GM21528 (cell line): ENCODE results near the gene SDK1.
"Not testable (repeated sequence)": the region's sequence is repeated elsewhere in the genome, so short reads cannot be mapped to it uniquely, and the experiment has no call there.

Experiments
- ATAC-seq: cut with Tn5 transposase; IDR thresholded peaks from one replicate; pipeline ENCODE4 v1.9.1; 2021; ENCODE audit warnings: mild to moderate bottlenecking, moderate library complexity; ENCODE audit not compliant: unreplicated experiment, low FRiP score

The SDK1 gene

DNA sequence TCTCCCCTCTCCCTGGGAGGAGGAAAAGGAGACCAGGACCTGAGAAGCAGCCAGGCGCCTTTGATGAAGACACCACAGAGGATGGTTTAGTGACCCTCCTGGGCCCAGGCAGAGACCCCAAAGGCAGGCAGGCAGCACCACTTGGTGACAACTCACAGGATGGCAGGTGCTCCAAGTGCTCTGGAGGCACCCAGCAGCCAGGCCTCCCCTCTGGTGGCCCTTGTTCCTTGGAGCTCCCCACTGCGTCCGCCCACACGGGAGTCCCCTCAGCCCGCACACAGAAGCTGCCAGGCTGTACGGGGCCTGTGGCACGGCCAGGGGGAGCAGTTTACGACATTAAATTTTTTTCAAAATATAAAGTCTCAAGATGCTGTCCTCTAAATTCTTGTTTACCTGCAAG is 773.9 kb downstream of the SDK1 start:
- ATAC-seq = no peak

DNA sequence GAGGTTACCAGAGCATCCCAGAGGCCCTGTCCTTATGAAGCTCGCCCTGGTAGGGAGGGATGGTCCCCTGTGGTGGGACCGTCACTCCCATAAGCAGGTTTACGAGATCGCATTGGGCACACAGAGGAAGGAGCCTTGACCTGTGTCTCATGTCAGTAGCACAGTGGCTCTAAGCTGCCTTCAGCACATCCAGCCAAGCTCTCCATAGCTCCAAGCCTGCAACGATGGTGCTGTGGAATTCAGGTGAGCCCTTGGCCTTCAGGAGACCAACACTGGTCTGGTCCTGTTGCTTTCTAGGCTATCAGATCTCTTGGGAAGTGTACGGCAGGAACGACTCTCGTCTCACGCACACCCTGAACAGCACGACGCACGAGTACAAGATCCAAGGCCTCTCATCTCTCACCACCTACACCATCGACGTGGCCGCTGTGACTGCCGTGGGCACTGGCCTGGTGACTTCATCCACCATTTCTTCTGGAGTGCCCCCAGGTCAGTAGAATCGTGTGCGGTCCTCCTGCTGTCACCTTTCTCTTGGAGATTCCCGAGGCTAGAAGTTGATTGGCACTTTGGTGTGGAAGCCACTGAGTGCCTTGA is 775.7 kb downstream of the SDK1 start:
- ATAC-seq = no peak

DNA sequence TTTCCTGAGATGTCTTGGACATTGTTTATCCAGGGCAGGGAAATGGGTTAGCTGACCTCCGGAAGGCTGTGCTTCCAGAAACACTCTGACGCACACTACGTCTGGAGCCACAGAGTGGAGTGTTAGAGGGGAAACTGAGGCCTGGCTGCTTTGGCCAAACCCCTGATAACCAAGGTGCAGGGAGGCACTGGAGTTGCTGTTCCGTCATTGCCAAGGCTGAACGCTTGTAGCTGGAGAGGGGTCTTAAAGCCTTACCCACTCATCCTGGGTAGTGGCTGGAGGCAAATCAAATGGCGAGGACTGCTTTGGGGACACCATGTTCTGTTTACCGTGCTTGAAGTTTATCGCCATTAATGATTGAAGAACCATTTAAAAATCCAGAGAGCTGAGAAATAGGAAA is 776.9 kb downstream of the SDK1 start:
- ATAC-seq = no peak

DNA sequence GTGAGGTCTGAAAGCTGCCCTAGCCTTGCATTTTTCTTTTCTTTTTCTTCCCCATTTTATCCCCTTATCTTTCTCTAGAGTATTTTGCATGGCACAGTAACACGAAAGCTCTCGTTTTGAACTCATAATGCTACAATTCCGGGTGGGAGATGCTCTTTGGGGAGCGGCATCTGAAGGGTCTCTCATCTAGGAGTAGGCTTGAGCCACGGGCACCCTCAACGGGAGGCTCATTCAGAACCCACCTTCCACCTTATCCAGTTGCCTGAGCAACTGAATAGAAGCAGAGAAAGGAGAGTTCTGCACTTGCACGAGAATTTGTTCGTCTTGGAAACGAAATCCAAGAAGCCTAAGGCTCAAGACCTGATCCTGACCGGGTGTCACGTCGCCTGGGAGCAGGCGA is 777.5 kb downstream of the SDK1 start:
- ATAC-seq = no peak

DNA sequence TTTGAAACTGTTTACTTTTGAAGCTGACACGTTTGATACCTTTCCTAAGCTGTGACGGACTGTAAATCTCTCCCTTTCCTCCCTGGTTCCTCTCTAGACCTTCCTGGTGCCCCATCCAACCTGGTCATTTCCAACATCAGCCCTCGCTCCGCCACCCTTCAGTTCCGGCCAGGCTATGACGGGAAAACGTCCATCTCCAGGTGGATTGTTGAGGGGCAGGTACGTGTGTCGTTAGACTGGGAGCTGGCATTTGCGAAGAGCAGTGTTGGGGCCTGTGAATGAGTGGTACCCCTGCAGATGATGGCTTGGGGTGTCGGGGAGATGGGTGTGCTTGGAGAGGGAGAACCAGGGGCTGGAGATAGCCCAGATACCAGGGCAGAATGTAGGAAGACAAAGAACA is 778.3 kb downstream of the SDK1 start:
- ATAC-seq = no peak

DNA sequence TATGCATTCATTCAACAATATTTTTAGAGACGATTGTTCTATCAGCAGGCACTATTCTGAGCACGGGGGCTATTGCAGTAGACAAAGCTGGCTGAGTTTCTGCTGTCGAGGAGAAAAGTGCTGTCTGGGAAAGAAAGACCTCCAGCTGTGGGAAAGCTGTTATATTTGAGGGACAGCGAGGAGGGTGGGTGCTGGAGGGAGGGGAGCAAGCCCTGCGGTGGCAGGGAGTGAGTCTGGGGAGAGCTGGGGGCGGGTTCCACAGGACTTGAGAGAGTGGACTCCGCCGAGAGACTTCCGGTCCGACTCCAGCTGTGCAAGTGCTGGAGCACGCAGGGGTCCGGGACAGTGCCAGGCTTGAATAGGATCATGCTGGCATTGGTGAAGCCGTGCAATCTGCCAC is 778.9 kb downstream of the SDK1 start:
- ATAC-seq = no peak

DNA sequence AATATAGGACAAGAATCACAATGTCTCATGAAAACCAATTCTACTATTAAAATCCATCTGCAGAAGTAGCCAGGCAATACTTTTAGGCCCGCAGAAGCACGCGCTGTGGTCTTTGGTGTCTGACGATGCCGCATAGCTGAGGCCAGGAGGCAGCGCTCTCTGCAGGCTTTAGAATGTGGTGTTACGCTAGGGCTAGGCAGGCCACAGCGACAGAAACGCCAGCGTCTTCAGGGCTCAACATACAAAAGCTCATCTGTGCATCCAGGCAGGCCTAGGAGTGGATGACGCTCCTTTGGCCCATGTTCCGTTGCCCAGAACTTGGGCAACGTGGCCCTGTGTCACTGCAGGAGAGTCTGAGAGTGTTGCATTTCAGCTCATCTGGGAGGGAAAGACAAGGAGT is 779.9 kb downstream of the SDK1 start:
- ATAC-seq = no peak

DNA sequence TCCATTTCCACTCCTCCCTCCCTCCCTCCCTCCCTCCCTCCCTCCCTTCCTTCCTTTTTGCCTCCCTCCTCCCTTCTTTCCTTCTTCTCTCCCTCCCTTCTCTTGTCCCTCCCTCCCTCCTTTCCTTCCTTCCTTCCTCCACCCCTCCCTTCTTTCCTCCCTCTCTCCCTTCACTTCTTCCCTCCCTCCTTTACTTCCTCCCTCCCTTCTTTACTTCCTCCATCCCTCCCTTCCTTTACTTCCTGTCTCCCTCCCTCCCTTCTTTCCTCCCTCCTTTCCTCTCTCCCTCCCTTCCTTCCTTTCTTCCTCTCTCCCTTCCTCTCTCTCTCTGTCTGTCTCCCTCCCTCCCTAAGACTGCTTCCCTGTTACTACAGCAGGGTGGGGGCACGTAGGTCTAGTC is 782.5 kb downstream of the SDK1 start:
- no peak for ATAC-seq

DNA sequence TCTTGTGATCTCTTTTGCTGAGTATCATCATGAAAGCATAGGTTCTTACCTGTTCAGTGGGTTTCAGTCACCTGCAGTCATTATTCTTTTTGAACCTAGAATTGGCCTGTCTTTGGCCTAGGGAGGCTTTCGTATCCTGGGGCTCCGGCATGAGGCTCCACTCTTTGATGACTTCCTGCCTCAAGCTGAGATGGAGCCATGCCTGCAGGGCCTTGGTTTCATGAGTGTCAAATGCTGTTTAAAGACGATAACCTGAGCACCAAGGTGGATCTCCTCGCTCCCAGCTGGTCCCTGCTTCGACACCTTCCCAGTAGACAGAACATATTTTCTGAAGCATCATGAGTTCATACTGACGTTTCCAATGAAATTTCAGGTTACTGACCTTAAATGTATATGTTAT is 783.2 kb downstream of the SDK1 start:
- ATAC-seq = no peak

DNA sequence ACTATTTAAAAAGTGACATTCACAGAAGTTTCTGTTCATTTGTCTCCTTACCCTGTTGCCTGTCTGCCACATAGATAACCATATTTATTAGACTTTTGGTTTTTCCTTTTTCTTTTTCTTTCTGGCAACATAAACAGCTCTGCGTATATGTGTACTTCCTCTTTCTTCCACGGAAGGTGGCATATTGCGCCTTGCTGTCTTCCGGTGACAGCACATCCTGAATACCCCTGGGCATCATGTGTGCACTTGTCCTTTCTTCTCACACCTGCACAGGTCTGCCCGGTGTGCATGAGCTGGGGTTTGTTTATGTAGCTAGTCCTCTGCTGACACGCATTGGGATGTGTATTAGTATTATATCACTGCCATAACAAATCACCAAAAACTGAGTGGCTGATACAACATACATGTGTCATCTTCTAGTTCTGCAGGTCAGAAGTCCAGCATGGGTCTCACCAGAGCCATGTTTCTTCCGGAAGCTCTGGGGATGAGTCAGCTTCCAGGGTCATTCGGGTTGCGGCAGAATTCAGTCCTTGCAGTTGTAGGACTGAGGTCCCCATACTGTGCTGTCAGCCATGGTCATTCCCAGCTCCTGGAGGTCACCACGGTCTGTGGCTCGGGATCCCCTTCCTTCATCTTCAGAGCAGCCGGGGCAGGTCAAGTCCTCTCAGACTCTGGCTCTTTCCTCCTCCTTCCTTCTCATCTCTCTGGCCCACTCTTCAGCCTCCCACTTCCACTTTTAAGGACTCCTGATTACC is 785.1 kb downstream of the SDK1 start:
- ATAC-seq = no peak

DNA sequence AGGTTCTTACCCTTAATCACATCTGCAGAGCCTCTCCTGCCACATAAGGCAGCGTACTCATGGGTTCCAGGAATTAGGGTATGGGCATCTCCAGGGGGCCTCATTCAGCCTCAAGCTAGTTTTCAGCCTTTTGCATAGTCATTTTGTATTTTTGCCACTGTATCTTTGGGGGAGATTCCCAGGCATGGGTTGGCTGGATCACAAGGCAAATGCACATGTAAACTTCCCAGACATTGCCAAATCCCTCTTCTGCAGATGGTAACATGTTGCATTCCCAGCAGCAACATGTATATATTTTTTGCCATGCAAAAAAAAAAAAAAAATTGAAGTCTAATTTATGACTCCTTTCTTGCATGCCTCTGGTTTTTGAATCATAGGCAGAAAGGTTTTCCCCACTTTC is 785.7 kb downstream of the SDK1 start:
- no peak for ATAC-seq

DNA sequence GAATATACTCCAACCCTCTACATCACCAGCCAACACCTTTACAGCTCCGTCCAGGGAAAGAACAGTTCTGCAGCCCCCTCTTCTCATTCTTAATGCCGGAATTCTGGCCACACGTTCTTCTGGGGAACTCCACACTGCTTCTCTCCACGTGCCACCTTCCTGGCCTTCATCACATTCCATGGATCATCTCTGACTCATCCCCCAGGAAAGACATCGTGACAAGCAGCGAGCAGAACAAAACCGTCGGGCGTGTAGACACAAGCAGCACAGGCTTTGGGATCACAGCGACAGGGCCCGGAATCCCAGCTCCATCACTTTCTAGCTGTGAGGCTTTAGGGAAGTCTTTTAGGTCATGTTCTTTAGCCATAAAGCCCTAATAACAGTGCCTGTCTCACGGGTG is 790.7 kb downstream of the SDK1 start:
- no peak for ATAC-seq

DNA sequence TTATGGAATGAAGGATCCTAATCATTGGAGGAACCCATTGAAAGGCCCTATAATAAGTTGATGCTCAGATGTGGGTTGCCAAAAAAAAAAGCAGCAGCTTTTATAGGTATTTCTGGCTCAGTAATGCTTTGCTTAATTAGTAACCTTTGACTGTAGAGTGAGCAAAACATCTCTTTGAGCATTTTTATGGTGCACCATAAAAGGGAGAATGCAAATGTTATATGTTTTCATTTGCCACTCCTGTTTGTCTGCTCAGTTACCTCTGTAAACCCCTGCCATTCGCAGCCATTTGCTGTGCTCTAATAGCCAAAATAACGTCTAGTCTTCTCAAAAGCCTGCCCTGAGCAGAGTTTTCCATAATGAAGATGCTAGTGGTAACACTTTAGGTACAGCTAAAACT is 792.0 kb downstream of the SDK1 start:
- no peak for ATAC-seq

DNA sequence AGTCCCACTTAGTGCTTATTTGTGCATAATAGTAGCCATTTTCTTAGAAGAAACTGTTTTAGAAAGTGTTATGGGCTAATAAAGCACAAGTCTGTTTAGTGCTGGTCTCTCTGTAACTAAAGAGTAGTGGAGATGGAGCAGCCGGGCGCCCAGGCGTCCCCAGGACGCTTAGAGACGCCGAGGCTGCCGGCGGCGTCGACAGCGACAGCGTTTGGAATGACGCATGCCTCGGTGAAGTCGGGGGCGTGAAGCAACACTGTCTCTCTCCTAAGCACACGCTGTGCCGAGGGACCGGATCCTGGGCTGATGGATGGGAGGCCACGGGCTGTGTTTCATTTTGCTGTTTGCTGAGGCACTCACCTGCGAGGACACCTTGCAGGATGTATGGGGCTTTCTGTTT is 792.4 kb downstream of the SDK1 start:
- no peak for ATAC-seq

DNA sequence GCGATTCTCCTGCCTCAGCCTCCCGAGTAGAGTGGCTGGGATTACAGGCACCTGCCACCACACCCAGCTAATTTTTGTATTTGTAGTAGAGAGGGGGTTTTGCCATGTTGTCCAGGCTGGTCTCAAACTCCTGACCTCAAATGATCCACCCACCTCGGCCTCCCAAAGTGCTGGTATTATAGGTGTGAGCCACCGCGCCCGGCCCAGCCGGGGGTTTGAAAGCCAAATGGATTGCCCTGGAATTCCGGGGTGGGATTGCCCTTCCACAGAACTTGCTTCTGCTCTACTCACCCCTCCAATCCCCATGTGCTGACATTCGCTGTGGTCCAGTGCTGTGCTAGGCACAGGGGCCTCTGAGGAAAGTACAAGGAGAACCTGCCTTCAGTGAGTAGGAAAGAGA is 793.1 kb downstream of the SDK1 start:
- ATAC-seq = not testable (repeated sequence)

DNA sequence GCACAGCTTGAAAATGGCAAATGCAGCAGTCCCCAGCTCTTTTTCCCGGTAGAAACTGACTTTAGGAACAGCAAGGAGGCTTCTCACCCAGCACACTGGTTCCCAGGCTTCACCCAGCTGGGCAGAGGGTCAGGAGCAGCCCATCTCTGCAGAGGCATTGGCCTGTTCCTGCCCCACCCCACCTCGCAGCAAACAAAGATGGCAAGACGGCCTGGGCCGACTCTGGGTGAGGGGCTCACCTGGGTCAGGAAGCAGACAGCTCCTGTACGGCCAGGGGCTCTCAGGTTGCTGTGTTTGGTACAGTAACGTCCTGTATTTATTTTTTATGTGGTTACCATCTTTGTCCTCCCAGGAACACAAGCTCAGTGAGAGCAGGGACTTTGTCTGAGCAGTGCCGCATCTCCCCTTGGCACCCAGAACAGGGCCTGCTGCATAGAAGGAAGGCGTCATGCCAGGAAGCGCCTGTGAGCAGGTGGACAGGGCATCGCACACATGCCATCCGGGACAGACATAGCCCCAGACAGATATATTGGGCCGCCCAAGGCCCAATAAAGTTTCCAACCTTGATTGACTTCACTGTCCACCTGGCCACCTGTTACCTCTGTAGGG is 796.1 kb downstream of the SDK1 start:
- ATAC-seq = no peak

DNA sequence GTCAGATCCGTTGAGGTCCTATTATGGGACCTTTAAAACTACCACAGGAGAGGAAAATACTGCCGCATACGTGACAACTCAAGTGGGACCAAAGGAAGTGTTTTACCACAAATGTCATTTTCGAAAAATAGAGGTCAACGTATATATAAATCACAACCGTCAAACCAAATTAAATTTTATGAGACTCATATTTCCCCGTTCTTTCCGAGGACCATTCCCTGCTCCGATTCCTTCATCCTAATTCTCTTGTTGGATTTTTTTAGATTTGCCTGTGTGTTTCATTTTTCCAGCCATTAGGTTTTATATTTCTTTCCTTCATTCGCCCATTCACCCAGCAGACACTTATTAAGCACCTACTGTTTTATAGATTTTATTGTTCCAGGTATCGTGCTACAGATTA is 797.1 kb downstream of the SDK1 start:
- no peak for ATAC-seq

DNA sequence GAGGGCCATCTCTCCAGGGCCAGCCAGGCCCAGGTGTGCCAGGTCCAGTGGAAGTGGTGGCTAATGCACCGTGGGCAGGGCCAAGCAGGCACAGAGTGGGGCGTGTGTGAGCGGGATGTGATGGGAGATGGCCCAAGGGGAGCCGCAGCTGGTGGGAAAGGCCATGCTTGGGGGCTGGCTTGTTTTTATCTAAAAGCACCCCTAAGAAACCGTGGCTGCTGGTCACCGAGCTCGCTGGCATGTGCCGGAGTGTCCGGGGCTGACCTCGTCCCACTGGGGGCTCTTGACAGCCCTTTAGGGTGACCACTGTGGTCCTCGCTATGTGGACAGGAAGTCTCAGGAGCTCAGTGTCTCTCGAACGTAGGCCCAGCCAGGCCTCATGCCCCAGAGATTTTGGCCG is 798.6 kb downstream of the SDK1 start:
- ATAC-seq = no peak

DNA sequence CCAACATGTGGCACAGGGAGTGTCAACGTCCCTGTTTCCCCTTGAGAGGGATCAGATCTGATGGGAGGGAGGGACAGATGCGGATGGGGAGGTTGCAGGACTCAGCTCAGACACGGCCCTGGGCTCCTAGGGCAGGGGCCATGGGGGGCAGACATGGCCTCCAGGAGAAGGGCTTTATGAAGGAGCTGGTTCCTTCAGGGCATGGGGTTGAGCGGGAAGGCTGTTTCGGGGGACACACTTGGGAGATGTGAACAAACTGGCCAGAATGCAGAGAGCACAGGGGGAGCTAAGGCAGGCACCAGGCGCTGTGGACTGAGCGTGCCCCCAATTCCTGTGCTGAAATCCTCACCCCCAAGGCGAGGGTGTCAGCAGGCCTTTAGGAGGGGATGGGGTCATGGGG is 799.1 kb downstream of the SDK1 start:
- no peak for ATAC-seq

DNA sequence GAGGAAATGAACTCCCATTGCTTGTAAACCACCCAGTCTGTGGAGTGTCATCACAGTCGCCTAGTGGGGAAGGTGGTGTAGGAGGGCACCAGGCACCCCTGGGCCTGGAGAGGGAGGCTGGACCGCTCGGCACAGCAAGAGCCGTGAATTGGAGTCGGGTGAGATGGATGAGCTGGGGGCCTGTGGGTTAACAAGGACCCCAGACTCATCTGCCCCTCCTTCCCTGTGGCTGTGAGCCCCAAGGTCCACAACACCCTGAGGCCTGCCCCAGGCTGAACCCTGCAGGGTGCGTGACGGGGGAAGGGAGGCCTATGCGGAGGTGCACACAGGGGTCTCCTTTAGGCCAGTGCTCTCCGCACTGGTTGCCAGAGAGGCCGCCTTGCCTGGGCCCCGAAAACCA is 799.6 kb downstream of the SDK1 start:
- ATAC-seq = no peak

DNA sequence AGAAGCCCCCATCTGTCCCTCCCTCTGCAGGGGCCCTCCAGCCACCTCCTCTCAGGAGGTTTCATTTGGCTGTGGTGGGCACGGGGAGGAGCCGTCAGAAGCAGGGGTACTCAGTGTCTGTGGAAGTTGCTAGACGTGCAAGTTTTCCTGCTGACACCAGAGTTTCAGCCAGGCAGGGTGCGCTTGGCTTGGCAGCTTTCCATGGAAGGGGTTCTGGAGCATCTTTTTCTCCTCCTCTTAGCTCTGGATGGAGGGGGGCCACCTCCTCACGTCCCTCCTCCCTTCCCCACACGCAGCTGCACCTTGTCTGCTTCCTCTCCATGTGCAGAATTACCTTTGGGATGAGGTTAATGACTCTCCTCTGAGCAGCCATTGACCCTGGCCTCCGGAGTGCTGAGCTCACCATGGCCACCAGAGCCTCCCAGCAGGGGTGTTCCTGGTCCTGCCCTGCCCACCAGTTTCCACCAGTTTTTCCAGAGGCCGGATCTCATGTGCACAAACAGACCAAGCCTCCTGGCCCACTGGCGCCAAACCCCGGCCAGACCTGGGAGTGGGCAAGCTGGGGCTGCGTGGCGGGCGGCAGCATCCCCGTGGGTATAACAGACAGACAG is 801.3 kb downstream of the SDK1 start:
- no peak for ATAC-seq
